Measurements from ENCODE around the gene PITX2. TPM values are rescaled to one million over a fixed set of nuclear protein-coding genes. Genes with fewer than 3 reads are reported as not detected.

PITX2 gene
- polyA plus RNA-seq, 12 donors = 39.7 to 61.1 (median 43.7) TPM; not detected in 1

DNA sequence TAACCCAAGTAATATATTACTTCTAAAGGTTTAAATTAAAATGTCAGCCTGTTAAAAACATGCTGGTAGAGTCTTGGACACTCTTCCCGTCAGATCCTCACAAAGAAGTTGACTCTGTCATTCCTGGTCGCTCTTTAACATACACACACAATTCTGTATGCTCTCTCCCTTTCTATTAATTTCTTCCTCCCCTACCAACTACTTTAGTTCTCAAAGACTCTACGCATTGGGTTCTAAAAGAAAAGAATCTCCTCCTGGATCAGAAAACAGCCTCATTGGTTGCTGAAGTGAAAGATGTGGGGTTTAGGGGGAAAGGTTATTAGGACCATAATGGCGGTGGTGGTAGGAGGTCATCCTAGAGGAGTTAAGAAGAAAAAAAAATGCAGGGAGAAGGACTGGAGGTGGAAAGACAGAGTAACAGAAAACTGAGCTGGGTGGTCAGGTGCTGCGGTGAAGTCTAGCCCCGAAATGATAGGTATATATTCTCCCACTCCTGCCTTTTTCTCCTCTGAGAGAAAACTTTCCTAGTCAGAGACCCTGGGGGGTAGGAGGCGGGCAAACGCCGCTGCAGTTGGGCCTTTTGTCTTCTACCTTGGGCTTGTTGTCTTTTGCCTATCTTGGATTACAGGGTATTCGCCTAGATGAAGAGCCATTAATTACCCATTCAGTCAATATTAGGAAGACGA is 5.2 kb upstream of the PITX2 start:
- DNase-seq = no peak

DNA sequence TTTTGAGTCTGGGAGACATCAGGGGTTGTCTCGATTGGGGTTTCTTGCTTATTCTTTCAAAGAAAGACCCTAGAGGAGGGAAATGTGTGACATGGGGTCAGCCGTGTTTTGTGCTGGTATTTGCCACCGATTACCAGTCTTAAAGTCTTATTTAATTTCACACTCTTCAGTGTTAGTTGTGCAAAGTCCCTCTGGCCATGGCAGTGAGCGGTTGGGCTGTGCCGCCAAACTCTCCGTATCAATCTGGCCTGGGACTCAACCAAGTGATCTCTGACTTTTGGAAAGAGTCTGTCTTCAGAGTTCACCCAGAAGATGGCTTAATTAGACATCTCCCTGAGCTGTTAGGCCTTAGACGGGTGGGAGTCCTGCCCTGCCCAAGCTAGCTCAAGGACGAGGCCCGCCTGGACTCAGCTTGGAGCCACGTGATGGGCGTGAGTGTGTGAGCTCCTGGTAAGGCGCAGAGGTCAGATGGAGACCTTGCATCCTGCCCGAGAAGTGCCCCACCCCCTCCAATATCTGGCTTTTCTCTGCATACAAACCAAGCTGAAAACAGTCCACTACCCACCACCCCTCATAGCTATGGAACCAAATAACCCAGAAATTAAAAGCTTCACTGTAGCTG is 3.8 kb upstream of the PITX2 start:
- DNase-seq = no peak

DNA sequence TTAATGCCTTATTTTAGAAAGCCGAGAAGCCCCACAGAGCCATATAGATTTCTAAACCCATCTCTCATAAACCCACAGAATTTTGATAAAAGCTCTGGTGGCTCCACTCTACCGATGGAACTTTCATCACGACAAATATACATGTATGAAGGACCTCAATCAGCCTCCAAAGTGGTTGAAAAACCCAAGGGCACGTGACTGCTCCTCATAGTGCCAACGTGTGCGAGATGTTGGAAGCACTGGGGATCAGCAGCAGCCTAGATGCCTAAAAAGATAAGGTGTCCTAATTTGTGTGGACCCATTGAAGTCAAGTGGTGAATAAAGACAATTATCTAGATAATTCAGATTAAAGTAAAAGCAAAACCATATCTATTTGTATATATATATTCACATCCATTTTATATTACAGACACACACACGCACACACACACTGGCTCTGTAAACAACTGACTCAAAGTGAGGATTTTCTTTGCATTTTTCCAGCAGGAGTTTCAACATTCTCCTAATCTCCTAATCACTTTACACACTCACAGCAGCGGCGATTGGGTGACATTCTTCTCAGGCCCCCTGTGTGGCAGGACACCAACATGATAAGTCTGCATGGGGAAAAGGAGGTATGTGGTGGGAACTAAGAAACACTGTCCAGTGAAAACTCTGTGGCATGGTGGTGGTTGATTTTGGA is 2.8 kb upstream of the PITX2 start:
- DNase-seq = no peak

DNA sequence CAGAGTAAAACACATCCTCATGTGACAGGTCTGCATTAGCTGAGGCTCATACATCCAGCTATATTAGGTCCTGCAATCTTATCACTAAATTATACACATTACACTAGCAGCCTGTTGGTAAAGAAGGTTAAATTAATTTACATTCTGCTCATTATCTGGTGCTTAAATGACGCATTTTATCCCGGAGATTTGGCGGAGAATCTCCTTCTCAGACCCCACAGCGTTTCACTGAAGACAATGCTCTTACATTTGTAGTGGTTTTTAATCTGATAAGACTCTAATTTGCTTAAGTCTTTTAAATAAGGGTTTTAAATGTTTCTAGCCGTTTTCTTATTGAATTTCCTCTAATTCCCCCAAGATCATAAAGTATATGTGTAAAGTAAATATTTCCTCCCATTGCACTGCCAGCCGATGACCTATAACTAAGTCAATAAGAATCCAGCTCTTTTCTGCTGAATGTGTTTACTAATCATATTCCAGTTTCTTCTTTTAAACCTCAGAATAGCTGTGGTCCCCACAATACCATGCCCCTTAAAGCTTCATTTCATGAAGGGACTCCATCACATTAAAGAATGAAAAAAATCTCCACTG is 2.1 kb upstream of the PITX2 start:
- no peak for DNase-seq

DNA sequence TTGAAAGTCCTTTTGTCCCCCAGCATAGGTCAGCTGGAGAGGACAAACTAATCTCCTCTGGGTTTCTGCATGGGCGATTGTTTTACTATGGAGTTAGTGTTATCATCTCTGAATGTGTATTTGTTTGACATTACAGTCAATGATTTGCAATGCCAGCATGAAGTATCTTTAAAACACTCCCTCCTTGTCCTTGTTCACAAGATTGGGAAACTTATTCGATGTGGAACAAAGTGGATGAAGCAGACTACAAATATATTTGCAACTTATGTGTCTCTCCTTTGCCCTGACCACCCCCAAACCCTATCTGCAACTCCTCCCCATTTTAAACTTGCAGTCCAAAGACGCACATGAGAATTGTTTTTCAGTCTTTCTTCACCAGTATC is 1.5 kb upstream of the PITX2 start:
- DNase-seq = no peak

DNA sequence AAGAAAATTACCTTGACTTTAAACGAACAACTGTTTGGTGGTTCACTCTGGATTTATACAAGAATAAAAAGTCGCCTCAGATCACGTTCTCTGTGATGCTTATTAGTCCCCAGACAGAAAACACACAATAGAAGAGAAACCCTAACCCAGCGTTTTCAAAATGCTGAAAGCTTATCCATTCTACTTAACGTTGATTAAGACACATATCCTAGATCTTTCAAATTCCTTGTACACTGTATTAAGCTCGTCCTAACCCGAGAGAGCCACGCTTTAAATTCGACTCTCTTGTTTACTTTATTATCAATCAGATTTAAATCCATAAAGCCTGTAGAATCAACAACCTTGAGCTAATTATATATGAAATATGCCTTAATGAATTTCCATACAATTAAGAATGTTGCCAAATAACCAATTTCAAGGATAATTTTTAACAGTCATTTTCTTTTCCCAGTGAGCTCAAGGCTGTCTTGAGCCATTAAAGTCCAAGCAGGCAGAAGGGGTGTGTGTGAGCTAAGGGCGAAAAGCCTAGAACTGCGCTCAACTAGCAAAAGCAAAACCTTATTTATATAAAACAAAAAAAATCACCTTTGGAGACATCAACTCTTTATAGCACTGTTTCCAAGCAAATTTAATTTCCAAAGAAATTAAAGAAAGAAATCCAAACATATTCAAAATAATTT is 981 bp upstream of the PITX2 start:
- DNase-seq = no peak

DNA sequence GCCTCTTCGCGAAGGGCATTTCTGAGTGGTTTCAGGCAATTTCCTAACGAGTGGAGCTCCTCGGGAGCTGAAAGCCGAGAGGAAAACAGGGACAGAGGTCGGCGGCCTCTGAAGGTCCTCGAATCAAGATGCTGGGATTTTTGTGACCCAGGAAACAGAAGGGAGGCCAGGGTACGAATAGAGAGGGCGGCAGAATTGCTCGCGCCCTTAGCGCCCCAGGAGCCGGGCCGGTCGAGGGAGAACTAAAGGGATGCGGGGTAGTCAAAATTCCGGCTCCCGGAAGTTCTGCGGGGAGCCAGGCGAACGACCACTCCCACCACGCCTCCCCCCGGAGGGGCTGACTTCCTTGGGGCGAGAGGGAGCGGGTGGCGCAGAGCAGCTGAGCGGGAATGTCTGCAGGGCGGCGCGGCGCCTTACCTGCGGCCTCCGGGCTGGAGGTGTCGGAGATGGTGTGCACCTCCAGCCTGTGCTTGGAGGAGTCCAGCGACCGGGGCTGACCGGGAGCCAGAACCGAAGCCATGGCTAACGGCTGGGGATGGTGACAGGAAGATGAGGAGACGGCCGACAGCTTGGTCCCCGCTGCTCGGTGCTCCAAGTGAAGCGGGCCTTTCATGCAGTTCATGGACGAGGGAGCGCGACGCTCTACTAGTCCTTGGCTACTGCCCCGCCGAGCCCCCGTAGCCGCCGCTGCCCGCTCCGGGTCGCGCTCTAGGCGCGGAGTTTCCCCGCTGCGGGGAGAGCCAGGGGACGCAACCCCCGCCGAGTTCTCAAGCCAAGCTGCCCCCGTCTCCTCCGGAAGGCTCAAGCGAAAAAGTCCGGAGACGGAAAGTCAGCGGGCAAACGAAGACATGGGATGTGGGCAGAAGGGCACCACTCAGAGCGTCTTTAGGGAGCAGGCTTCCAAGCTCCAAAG is 782 bp downstream of the PITX2 start:
- no peak for DNase-seq

DNA sequence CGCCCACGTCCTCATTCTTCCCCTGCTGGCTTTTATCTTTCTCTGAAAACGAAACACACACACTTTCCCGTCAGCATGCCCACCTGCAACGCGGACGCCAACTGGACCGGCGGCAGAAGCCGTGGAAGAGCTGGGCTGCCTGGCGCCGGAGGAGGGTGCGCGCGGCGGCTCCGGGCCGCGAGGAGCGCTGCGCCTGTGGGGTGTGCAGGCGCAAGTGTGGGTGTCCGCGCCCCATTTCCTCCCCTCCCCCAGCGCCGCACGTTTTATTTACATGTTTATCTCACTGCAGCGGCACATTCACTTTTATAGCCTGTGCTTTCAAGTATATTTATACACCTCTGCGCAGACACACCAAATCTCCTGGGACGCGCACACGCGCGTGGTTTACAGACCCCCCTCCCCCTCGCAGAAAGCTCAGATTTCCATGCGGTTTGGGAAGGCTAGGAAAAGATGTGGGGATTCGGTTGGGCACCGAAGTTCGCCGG is 1.5 kb downstream of the PITX2 start:
- no peak for DNase-seq

DNA sequence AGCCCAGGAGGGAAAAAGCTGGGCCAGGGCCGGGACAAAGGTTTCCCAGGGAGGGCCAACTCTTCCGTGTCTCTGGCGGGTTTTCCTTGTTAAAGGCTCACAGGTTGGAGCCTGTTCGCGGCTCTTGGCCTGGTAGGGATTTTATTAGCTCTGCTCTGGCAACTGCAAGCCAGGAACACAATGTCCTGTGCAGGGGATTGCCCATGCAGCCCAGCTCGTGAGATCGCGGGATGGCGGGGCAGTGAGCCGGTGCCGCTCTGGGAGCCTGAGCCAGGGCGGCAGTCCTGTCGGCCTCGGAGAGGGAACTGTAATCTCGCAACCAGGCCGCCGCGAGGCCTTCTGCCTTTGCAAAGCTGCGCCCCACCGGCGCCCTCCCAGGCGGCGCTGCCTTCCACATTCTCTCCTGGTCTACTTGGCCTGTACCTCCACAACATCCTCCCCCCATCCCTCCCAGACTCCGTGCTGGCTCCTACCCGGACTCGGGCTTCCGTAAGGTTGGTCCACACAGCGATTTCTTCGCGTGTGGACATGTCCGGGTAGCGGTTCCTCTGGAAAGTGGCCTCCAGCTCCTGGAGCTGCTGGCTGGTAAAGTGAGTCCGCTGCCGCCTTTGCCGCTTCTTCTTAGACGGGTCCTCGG is 2.1 kb downstream of the PITX2 start:
- DNase-seq = no peak

DNA sequence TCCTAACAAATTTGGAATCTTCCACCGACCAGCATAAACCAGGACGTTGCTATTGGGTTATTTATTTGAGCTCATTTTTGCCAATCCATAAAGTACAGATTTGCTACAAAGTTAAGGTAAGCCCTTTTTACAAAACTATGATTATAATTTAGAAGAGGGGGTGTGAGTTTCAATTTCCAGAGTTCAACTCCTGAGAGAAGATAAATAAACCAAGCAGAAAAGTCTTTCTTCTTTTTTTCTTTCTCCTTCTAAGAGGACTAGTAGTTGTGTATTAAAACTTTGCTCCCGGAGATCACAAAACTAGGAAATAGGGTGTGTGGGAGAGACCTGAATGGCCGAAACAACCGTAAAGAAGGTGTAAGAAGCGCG is 2.6 kb downstream of the PITX2 start:
- no peak for DNase-seq

DNA sequence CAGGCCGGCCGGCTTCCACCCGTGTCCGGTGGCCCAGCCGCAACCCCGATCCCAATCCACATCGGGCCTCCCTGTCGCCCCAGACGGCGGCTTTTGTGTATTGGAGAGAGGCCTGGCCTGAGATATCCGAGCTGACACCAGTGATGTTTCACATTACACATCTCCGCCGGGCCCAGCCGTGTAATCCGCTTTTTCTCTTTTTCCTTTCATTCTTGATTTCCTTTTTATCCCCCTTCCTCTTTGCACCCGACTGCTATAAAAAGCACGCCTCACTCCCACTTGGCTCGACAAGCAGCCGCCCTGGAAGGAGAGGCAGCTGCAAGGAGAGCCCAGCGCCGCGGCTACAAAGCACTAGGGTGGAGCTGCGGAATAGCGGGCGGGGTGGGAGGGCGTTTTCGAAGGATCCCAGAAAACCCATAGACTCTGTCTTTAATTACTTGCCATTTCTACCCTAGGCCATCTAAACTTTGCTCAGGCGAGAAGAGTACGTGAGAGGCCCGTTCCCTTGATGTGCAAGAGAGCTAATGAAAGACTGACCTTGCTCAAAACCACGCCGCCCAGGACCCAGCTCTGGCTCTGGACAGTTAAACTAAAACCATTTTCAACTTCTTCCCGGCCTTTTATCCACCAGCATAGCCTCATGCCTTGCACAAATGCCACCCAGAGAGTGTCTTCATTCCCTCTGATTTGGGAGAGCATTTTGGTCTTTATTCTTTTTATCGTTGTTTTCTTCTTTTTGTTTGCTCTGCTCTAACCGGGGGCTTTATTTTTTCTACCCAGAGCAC is 3.2 kb downstream of the PITX2 start:
- no peak for DNase-seq

DNA sequence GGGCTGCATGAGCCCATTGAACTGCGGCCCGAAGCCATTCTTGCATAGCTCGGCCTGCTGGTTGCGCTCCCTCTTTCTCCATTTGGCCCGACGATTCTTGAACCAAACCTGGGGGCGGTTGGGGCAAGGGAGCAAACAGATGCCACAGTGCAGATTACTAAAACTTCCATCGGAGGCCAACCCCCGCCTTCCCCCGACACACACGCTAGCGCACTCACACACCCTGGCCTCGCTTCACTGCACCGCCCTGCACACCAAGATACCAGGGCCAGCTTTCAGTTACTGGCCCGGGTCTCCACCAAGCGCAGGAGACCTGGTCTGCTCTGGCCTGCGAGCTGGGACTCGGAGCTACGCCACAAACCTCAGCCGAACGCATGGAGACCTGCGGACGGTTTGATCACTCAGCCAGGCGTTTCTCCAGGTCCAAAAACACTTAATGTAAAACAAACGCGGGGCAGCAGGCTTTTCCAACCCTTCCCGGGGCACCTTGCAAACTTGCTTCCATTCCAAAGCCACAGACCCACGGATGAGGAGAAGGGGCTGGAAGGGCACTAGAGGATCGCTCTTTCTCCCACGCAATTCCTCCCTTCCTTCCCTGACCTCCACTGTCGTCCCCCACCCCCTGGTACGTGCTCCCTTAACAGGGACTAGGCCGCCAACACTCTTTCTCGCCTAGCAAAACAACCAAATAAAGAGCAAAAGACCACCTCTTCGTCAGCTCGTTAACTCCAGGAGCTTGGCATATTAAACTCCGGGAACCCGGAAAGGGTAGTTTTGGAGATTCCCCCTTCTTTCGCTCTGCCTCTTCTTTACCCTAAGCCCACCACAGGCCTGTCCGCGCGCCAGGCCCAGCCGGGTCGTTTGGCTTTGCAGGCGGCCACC is 4.1 kb downstream of the PITX2 start:
- DNase-seq = no peak

DNA sequence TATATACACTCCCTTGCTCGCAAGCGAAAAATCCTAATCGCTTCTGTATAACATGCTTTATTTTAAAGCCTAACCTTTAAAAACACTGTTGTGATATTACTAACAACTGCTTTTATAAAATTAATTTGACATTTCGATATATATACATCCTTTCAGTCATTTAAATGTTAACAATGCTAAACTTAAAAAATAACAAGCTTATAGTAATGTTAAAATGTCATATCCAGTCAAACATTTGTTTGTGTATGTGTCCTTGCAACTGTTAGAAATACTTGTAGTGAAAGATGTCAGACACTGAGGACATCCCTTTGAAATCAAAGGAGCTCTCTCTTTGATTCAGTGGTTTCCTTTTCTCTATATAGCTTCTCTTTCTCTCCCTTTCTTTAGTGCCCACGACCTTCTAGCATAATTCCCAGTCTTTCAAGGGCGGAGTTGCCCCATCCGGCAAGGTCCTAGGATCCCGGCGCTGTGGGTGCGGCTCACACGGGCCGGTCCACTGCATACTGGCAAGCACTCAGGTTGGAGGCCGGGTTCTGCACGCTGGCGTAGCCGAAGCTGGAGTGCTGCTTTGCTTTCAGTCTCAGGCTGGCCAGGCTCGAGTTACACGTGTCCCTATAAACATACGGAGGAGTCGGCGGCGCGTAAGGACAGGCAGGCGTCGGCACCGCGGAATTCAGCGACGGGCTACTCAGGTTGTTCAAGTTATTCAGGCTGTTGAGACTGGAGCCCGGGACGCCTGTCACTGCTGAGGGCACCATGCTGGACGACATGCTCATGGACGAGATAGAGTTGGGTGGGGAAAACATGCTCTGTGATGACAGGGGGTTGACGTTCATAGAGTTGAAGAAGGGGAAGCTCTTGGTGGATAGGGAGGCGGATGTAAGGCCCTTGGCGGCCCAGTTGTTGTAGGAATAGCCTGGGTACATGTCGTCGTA is 5.0 kb downstream of the PITX2 start:
- no peak for DNase-seq

DNA sequence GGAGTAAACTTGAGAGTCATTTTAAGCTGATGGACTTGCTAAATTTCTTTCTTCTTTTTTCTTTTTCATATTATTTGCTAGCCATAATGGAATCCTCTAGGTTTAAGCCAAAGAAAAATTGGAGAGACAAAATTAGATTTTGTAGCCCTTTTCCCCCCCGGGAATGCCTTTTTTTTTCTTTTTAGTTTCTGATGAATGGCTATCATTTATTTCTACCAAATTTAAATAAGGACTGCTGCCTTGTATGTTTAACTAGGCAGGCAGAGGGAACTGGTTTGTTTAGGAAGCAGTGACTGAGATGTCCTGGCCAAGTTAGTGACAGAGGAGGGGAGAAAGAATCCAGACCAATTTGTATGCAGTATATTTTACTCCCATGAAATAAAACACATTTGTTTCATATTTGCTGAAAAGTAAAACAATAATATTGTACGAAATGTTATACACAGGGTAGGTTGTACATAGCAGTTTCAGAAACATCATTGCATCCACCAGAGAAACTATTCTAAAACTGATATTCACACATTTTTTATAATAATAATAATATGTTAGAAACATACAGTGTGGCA is 5.7 kb downstream of the PITX2 start:
- no peak for DNase-seq

DNA sequence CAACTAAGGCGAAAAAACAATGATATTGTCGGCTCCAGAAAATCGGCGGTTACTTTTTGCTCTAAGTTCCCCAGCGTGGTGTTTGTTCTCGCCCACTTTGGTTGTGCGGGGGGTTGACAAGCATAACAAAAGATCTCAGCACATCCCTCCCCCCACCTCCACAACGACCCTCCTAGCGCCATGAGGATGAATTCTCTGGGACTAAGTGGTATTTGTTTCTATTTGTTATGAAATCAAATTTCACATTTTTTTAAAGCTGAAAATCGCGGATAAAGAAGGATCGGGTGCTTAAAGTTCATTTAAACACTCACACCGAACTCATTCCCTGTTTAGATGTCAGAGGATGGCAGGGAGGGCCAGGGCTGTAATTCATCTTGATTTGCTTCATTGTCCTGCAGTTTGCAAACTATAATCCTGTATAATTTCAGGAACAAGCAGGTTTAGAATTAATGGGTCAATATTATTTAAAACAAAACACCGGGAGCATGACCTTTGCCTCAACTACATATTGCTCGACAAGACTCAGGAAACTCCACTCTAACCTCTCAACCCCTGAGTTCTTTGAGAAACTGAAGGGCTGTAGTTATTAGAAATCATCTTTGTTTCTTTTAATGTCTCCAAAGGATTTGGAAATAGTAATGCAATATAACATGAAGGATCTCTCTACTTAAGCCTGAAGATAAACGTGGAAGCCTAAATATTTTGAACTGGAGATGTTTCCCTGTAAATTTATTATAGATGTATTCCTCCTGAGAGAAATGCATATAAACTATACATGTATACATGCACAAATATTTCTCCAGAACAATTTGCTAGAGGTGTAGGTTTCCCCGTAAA is 6.4 kb downstream of the PITX2 start:
- DNase-seq = no peak

Measured in muscle of arm (tissue), 12 donors.